HG03521 (cell line): Measurements from ENCODE around the gene KCNQ1.

ENCODE experiments used
- ATAC-seq: cut with Tn5 transposase; IDR thresholded peaks from one replicate; pipeline ENCODE4 v1.9.1; 2021; ENCODE audit warnings: mild to moderate bottlenecking, moderate library complexity; ENCODE audit not compliant: unreplicated experiment

The KCNQ1 gene

GRCh38 chr11:2690596-2691354 lies 246.0 kb downstream of the KCNQ1 start:
- no peak for ATAC-seq

DNA sequence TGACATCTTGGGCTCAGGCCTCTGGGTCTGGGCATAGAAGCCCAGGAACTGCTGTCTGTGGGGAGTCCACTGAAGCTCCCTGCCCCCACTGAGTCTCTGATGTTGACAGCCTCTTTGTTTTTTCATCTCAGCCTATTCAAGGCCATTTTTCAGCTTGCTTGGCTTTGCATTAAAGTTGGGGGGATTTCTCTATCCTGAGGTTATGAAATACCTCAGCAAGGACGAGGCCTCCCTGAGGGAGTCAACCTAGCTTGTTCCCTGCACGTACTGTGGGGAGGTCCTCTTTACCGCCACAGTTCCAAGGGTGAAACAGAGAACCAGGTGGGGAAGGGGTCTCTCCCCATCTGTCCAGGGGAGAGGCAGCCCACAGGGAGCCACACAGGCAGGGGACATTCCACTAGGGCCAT lies 246.6 kb downstream of the KCNQ1 start:
- ATAC-seq, result no peak

GRCh38 chr11:2691991-2692875 lies 247.4 kb downstream of the KCNQ1 start:
- no peak for ATAC-seq

GRCh38 chr11:2693271-2694261 lies 248.8 kb downstream of the KCNQ1 start:
- ATAC-seq, result no peak

- ATAC-seq, result no peak
Observed at GRCh38 chr11:2694495-2694894, 249.7 kb downstream of the KCNQ1 start.

GRCh38 chr11:2694995-2695939 lies 250.5 kb downstream of the KCNQ1 start:
- no peak for ATAC-seq

DNA sequence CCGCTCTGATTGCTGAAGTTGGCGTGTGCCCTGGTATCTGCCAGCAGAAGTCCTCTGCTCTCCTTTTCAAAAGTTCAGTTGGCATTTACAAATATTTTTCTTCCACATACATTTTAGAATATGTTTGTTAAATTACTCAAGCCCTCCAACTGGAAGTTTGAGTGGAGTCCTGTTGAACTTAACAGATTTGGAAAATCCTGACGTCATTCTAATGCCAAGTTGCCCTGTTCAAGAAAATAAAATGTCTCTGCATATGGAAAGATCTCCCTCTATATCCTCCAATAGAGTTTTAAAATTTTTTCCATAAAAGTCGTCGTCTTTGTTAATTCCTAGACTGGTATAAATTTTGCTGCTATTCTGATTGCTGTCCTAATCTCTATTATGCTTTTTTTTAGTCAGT lies 251.6 kb downstream of the KCNQ1 start:
- ATAC-seq, result no peak

- ATAC-seq, result no peak
Observed at GRCh38 chr11:2697866-2698265, 253.1 kb downstream of the KCNQ1 start.

DNA sequence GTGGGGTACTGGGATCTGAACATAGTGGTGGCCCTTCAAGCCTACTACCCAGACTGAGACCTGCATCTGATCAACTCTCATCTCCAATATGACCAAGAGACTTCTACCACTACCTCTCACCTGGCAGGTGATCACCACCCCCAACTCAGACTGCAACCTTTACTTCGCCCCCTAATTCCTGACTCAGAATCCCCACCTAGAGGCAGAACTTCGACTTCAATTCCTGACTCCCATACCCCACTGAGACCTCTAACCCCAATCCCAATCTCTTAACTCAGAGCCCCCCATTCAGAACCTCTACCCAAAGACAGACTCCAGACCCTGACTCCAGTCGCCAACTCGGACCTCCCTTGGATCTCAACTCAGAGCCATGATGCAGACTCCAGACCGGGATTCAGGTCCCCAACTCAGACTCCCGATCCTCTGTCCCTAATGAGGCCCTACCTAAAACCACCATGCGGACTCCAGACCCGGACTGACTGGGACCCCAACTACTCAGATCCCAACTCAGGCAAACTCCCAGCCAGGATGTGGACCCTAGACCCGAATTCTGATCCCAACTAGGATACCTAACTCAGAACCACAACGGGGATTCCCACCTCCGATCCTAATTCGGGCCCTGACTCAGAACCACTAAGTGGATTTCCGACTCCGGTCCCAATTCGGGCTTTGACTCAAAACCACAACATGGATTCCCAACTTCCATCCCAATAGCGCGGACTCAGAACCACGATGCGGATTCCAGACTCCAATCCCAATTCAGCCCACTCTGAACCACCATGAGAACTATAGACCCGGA lies 253.8 kb downstream of the KCNQ1 start:
- ATAC-seq, result no peak

DNA sequence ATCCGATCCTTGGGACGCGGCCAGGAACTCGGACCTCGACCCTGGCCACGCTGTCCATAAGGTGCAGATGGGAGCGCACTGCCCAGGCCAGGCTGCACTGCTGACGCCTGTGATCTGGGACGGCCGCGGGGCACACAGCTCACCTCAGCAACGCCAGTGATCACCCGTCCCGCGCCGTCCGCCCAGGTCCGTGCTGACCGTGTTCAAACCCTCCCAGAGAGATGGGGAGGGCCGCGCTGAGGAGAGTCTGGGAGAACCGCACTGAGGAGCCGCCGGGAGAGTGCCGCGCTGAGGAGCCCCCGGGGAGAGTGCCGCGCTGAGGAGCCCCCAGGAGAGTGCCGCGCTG lies 254.3 kb downstream of the KCNQ1 start:
- ATAC-seq, result no peak

DNA sequence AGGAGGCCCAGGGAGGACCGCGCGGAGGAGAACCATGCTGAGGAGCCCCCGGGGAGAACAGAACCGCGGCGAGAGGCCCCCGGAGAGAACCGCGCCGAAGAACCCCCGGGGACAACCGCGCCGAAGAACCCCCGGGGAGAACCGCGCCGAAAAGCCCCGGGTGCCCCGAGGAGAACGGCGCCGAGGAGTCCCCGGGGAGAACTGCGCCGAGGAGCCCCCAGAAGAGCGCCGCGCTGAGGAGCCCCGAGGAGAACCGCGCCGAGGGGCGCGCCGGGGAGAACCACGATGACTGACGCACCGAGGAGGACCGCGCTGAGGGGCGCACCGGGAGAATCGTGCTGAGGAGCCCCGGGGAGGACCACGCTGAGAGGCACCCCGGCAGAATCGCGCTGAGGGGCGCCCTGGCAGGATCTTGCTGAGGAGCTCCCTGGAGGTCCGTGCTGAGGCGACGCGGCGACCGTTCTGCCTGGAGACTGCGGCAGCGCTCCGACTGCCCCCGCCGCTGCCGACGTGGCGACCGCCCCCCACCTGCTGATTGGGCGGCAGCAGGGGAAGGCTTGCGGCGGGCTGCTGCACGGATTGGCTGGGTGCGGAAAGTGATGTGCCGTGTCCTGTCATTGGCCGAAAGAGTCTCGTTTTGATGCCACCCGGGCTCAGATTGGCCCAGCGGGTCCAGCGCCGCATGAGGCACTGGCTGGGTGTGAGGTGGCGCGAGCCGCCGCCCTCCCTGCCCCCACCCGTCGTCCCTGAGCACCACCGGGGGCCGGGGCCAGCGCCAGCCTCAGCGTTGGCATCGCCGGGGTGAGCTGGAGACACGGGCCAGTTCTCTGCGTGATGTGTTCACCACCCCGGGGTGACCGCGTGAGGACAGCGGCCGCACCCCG lies 255.0 kb downstream of the KCNQ1 start, which contains the start of gene KCNQ1OT1:
Gene KCNQ1OT1 (minus strand): TSS at position 464 of the 884 bp plus-strand sequence.
- peak; percentile 85 for ATAC-seq

GRCh38 chr11:2700415-2701211 lies 255.8 kb downstream of the KCNQ1 start:
- ATAC-seq, result no peak

GRCh38 chr11:2701230-2701629 lies 256.4 kb downstream of the KCNQ1 start:
- no peak for ATAC-seq

- no peak for ATAC-seq
Observed at GRCh38 chr11:2701898-2702434, 257.2 kb downstream of the KCNQ1 start.

- ATAC-seq, result no peak
Observed at GRCh38 chr11:2702771-2703362, 258.1 kb downstream of the KCNQ1 start.

DNA sequence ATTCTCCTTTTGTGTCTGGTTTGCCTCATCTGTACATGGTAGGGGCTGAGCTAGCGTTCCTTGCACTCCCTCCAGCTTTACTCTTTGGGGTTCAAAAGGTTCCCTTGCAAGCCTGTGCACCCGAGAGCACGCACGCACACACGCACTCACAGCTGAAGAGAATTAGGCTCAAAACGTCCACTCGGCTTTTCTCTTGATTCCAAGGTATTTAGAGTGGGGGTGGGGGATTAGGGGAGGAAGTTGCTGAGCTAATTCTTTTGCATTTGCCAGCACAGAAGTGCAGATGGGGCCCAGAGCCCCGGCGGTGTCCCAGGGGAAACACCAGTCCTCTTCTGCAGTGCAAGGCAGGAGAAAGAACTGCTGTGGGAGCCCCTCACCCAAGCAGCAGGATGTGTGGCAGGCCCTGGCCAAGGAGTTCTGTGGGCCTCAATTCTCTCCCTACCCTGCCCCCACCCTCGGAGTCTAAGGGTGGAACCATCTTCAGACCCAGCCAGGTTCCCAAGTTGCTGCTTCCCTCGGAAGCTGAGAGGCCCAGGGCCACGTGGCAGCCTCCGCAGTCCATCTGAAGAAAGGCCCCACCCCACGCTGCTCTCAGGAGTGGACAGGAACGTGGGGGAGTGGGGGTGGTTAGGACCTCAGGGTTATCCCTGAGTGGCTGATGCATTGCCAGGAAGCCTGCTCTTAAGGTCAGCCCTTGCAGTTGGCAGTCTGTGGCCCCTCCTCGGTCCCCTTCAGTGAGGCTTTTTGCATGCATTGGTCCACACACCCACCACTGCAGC lies 258.7 kb downstream of the KCNQ1 start:
- ATAC-seq, result no peak
